ENCODE data around the gene TNRC6B.
"Not testable (repeated sequence)": the region's sequence is repeated elsewhere in the genome, so short reads cannot be mapped to it uniquely, and the experiment has no call there.

TNRC6B gene

DNA sequence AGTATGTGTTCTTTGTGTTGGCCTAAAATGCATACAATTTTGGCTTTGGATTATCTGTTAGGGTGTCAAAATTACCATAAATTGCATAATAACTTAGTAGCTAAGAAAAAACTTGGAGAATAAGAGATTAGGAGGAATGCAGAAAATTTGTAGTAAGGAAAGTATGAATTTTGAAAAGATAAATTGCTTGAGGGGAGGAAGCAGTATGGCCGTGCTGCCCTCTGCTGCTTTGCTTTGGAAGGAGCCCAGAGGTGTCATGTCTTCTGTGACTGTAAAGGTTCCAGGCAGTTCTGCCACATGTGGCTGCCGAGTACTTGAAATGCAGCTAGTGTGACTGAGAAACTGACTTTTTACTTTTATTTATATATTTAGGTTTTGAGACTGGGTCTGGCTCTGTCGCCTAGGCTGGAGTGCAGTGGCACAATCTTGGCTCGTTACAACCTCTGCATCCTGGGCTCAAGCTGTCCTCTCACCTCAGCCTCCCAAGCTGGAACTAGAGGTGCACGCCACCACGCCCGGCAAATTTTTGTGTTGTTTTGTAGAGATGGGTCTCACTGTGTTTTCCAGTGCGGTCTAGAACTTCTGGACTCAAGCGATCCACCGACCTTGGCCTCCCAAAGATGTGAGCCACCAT lies 170.4 kb downstream of the TNRC6B start:
- peak in 1 of 2 donors; percentile 62 for DNase-seq (ENCODE audit: low read depth in 1 of 2, low spot score in 1 of 2)

DNA sequence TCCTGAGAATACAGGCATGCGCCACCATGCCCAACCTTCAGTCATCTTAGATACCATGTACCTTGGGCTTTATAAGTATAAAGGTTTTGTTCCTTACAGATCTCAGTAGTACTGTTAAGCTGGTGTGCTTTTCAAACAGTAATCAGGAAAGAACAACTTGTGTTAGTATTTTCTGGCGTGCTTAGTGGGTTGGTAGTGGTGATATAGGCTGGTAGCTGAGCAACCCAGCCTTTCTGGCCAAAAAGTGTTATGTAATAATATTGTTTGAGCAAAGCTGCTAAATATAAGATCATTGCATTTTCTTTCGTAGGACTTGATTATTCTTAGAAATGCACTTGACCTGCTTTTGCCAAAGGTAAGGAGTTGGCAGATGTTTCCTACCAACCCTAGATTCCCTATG lies 175.0 kb downstream of the TNRC6B start:
- DNase-seq (ENCODE audit: low read depth in 1 of 2, low spot score in 1 of 2), result no peak

GRCh38 chr22:40361100-40361499 lies 183.4 kb downstream of the TNRC6B start:
- no peak for DNase-seq (ENCODE audit: low read depth in 1 of 2, low spot score in 1 of 2)

- no peak for DNase-seq (ENCODE audit: low read depth in 1 of 2, low spot score in 1 of 2)
Observed at GRCh38 chr22:40363059-40363458, 185.3 kb downstream of the TNRC6B start.

GRCh38 chr22:40364431-40364830 lies 186.7 kb downstream of the TNRC6B start:
- DNase-seq (ENCODE audit: low read depth in 1 of 2, low spot score in 1 of 2), result no peak

GRCh38 chr22:40366068-40366467 lies 188.3 kb downstream of the TNRC6B start:
- no peak for DNase-seq (ENCODE audit: low read depth in 1 of 2, low spot score in 1 of 2)

DNA sequence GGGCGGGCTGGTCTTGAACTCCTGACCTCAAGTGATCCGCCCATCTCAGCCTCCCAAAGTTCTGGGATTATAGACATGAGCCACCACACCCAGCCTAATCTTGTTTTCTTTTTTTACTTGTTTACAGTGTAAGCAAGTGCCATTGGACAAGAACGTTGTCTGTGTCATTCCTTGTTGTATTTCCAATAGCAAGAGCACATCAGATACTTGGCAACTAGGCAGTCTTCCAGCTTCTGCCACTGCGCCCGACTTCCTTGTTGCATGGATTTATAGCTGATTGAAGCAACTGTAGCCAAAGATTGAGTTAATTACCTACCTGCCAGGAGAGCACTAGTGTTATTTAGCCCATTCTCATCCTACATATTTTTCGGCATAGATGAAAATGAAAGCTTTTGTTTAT lies 189.6 kb downstream of the TNRC6B start:
- DNase-seq (ENCODE audit: low read depth in 1 of 2, low spot score in 1 of 2), result no peak

GRCh38 chr22:40368016-40368415 lies 190.3 kb downstream of the TNRC6B start:
- no peak for DNase-seq (ENCODE audit: low read depth in 1 of 2, low spot score in 1 of 2)

GRCh38 chr22:40368836-40369235 lies 191.1 kb downstream of the TNRC6B start:
- no peak for DNase-seq (ENCODE audit: low read depth in 1 of 2, low spot score in 1 of 2)

GRCh38 chr22:40374567-40374966 lies 196.8 kb downstream of the TNRC6B start:
- no peak for DNase-seq (ENCODE audit: low read depth in 1 of 2, low spot score in 1 of 2)

- no peak for DNase-seq (ENCODE audit: low read depth in 1 of 2, low spot score in 1 of 2)
Observed at GRCh38 chr22:40376149-40376548, 198.4 kb downstream of the TNRC6B start.

DNA sequence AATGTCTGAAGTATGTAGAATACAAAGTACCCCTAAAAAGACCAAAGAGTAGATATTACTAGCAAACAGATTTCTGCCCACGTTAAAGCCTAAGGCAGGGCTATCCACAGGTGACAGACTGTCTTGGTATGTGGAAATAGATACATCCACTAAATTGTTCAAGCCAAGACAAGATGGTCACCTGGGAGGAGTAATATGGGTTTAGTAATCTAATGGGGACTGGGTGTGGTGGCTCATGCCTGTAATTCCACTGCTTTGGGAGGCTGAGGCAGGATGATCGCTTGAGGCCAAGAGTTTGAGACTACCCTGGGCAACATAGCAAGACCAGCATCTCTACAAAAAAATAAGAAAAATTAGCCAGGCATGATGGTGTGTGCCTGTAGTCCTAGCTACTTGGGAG lies 200.2 kb downstream of the TNRC6B start:
- no peak for DNase-seq (ENCODE audit: low read depth in 1 of 2, low spot score in 1 of 2)

DNA sequence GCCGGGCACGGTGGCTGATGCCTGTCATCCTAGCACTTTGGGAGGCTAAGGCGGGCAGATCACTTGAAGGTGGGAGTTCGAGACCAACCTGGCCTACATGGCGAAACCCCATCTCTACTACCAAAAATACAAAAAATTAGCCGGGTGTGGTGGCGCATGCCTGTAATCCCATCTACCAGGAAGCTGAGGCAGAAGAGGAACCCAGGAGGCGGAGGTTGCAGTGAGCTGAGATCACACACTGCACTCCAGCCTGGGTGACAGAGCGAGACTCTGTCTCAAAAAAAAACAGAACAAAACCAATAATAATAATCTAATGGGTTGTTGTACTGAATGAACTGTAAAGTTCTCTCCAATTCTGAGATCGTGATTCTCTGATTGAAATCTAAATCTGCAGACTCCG lies 200.7 kb downstream of the TNRC6B start:
- DNase-seq (ENCODE audit: low read depth in 1 of 2, low spot score in 1 of 2), result not testable (repeated sequence)

GRCh38 chr22:40381461-40381860 lies 203.7 kb downstream of the TNRC6B start:
- no peak for DNase-seq (ENCODE audit: low read depth in 1 of 2, low spot score in 1 of 2)

GRCh38 chr22:40383905-40384304 lies 206.2 kb downstream of the TNRC6B start:
- DNase-seq (ENCODE audit: low read depth in 1 of 2, low spot score in 1 of 2), result no peak

- peak in 1 of 2 donors; percentile 13 for DNase-seq (ENCODE audit: low read depth in 1 of 2, low spot score in 1 of 2)
Observed at GRCh38 chr22:40385036-40385782, 207.5 kb downstream of the TNRC6B start.
